ENCODE data around the gene LYSMD2.

Gene LYSMD2

GRCh38 chr15:51718746-51719145 lies 18.7 kb downstream of the LYSMD2 start:
- DNase-seq, result no peak

GRCh38 chr15:51718219-51718618 lies 19.2 kb downstream of the LYSMD2 start:
- DNase-seq, result no peak

GRCh38 chr15:51714911-51715310 lies 22.5 kb downstream of the LYSMD2 start:
- no peak for DNase-seq

GRCh38 chr15:51714162-51714561 lies 23.3 kb downstream of the LYSMD2 start:
- no peak for DNase-seq

GRCh38 chr15:51709031-51709430 lies 28.4 kb downstream of the LYSMD2 start:
- DNase-seq, result no peak

- DNase-seq, result no peak
These were observed 29.4 kb downstream of the LYSMD2 start for GRCh38 chr15:51708013-51708412.

- no peak for DNase-seq
These were observed 30.4 kb downstream of the LYSMD2 start for GRCh38 chr15:51706926-51707608.

GRCh38 chr15:51706291-51706690 lies 31.2 kb downstream of the LYSMD2 start:
- DNase-seq, result peak; percentile 4

GRCh38 chr15:51702710-51703109 lies 34.7 kb downstream of the LYSMD2 start:
- DNase-seq, result no peak

- DNase-seq, result no peak
These were observed 38.1 kb downstream of the LYSMD2 start for GRCh38 chr15:51699373-51699772.

GRCh38 chr15:51697163-51697562 lies 40.3 kb downstream of the LYSMD2 start:
- DNase-seq, result no peak

GRCh38 chr15:51696566-51696965 lies 40.9 kb downstream of the LYSMD2 start:
- DNase-seq, result no peak

- no peak for DNase-seq
These were observed 45.3 kb downstream of the LYSMD2 start for GRCh38 chr15:51692154-51692553.

- DNase-seq, result no peak
These were observed 48.6 kb downstream of the LYSMD2 start for GRCh38 chr15:51688863-51689262.

- DNase-seq, result no peak
These were observed 49.9 kb downstream of the LYSMD2 start for GRCh38 chr15:51687565-51687964.

- DNase-seq, result peak; percentile 32
These were observed 56.0 kb downstream of the LYSMD2 start, which contains the start of gene SCG3 for GRCh38 chr15:51681303-51681963. SCG3 (plus strand) TSS chr15:51681503; CDS start chr15:51681756, 253 bp downstream.

GRCh38 chr15:51680321-51680720 lies 57.1 kb downstream of the LYSMD2 start:
- DNase-seq, result no peak

GRCh38 chr15:51678096-51678495 lies 59.4 kb downstream of the LYSMD2 start:
- DNase-seq, result no peak

GRCh38 chr15:51677452-51677851 lies 60.0 kb downstream of the LYSMD2 start:
- no peak for DNase-seq

GRCh38 chr15:51677021-51677420 lies 60.4 kb downstream of the LYSMD2 start:
- DNase-seq, result no peak

- DNase-seq, result no peak
These were observed 62.2 kb downstream of the LYSMD2 start for GRCh38 chr15:51675234-51675633.

Measured in EL (cell line).